ENCODE results near the gene CACNG6. TPM values are rescaled to one million over a fixed set of nuclear protein-coding genes. Genes with fewer than 3 reads are reported as not detected.

The CACNG6 gene
- total RNA-seq, 1 donor from 2014 or later: 0.21 TPM

- Mint-ChIP-seq H3K27me3 (ENCODE audit: unreplicated experiment) (peaks cover 17% of the 10 kb centered on the region), H3K4me1 (ENCODE audit: unreplicated experiment) (peaks cover 23% of the 10 kb centered on the region)
Measured at GRCh38 chr19:53977429-53977990, 13.9 kb upstream of the CACNG6 start.

GRCh38 chr19:53977991-53978731 lies 13.3 kb upstream of the CACNG6 start:
- Mint-ChIP-seq H3K27me3 (ENCODE audit: unreplicated experiment) (peaks cover 17% of the 10 kb centered on the region), H3K9me3 (ENCODE audit: unreplicated experiment) (no peaks in the 10 kb centered on the region), H3K4me1 (ENCODE audit: unreplicated experiment) (peaks cover 23% of the 10 kb centered on the region), H3K36me3 (ENCODE audit: low read depth, unreplicated experiment) (peaks cover 16% of the 10 kb centered on the region), H3K27ac (ENCODE audit: unreplicated experiment) (peak overlapping the region; percentile 89), H3K4me3 (ENCODE audit: unreplicated experiment) (peak overlapping the region; percentile 91)
- peak; percentile 95 for DNase-seq (ENCODE audit: low spot score)
- TF ChIP-seq CTCF (IDR thresholded peaks at IDR 0.05; ENCODE audit: unreplicated experiment): no peak

More at GRCh38 chr19:53977429-53977990, 13.9 kb upstream of the CACNG6 start:
- Mint-ChIP-seq H3K4me3 (ENCODE audit: unreplicated experiment) (peak overlapping the region; percentile 91), H3K36me3 (ENCODE audit: low read depth, unreplicated experiment) (peaks cover 16% of the 10 kb centered on the region), H3K9me3 (ENCODE audit: unreplicated experiment) (no peaks in the 10 kb centered on the region), H3K27ac (ENCODE audit: unreplicated experiment) (peak overlapping the region; percentile 43)
- no peak for TF ChIP-seq CTCF (IDR thresholded peaks at IDR 0.05; ENCODE audit: unreplicated experiment)
- DNase-seq (ENCODE audit: low spot score): peak; percentile 75

DNA sequence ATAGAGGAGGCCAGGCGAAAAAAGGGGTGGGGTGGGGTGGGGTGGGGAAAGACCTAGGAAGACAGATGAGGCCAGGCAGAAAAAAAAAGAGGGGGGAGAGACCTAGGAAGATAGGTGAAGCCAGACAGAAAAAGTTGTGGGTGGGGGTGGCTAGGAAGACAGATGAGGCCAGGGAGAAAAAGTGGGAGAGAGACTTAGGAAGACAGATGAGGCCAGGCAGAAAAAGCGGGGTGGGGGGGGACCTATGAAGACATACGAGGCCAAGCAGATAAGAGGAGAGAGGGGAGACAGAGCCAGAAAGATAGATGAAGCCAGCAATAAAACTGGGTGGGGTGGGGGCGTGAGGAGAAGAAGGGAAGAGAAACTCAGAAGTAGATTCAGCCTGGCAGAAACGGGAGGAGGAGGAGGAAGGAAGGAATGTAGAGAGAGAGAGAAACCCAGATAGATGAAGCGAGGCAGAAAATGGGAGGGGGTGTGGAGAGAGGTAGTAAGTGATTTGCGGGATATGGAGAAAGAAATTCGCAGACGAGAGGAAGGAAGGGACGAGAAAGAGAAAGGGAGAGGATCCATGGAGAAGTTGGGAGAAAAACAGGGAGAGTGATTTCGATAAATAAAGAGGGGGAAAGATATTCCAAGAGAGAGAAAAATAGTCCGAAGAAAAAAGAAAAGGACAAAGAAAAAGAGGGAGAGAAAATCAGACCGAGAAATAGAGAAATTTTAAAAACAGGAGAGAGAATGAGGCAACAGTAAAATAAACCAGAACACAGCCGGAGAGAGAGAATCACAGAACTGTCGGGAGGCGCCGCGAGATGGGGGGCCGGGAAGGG lies 12.2 kb upstream of the CACNG6 start:
- Mint-ChIP-seq H3K27me3 (ENCODE audit: unreplicated experiment) (peaks cover 17% of the 10 kb centered on the region), H3K9me3 (ENCODE audit: unreplicated experiment) (no peaks in the 10 kb centered on the region), H3K36me3 (ENCODE audit: low read depth, unreplicated experiment) (peaks cover 16% of the 10 kb centered on the region), H3K4me1 (ENCODE audit: unreplicated experiment) (peaks cover 23% of the 10 kb centered on the region), H3K4me3 (ENCODE audit: unreplicated experiment) (peak overlapping the region; percentile 86), H3K27ac (ENCODE audit: unreplicated experiment) (peak overlapping the region; percentile 68)
- DNase-seq (ENCODE audit: low spot score): no peak
- TF ChIP-seq CTCF (IDR thresholded peaks at IDR 0.05; ENCODE audit: unreplicated experiment): no peak

DNA sequence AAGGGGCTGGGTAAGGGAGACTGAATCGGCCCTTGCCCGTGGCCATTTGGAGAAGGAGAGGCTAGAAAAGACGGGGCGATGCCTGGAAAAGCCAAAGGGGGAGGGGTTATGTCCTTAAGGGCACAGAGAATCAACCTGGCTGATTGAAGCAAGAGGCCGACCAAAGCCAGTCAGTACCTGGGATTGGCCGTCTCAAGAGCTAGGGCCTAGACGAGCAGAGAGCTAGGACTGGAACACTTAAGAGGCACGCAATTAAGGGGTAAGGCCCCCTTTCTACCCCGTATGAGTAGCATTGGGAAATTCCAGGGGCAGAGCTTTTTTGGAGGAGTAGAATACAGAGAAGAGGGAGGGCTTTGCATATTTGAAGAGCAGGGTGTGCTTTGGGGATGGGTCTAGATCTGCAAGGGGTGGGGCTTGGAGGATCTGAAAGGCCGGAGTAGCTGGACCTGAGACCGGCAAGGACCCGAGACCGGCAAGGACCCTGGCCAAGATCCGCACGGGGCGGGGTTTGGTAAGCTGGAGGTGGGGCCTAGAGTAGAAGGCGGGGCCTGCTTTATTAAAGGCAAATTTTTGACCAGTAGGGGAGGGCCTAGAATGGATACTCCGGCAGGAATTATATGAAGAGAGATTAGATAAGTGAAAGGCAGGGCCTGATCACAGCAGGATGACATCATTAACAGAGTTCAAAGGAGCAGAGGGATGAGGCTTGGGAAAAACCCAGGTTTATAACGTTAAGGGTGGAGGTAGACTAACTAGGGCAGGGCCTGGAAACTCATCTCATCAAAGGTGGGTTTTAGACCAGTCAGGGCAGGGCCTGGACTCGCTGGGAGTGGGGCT lies 10.7 kb upstream of the CACNG6 start:
- Mint-ChIP-seq H3K4me3 (ENCODE audit: unreplicated experiment) (peak overlapping the region; percentile 86), H3K4me1 (ENCODE audit: unreplicated experiment) (peaks cover 23% of the 10 kb centered on the region), H3K27me3 (ENCODE audit: unreplicated experiment) (peaks cover 17% of the 10 kb centered on the region), H3K36me3 (ENCODE audit: low read depth, unreplicated experiment) (peaks cover 16% of the 10 kb centered on the region), H3K27ac (ENCODE audit: unreplicated experiment) (peak overlapping the region; percentile 69), H3K9me3 (ENCODE audit: unreplicated experiment) (no peaks in the 10 kb centered on the region)
- no peak for TF ChIP-seq CTCF (IDR thresholded peaks at IDR 0.05; ENCODE audit: unreplicated experiment)
- no peak for DNase-seq (ENCODE audit: low spot score)

All from endothelial cell (in vitro differentiated cells).